GM18951 (cell line): Measurements from ENCODE around the gene C1QTNF7.

Experiments used
- POLR2A ChIP-seq: IDR thresholded peaks from 4 replicates; pipeline ENCODE4 v1.6.1; 2011; ENCODE audit warnings: mild to moderate bottlenecking; ENCODE audit not compliant: insufficient read length, insufficient read depth; ENCODE audit errors: extremely low read depth
- in situ Hi-C: fragments of 300-500 bp; cut with MboI; formaldehyde crosslinking; loops from one replicate; pipeline ENCODE4 v1.12.0; 2022; ENCODE audit warnings: low sequenced_read_pairs, mixed read lengths, inconsistent platforms; ENCODE audit not compliant: unreplicated experiment

Gene C1QTNF7

GRCh38 chr4:15482842-15483241 is 55.0 kb downstream of the C1QTNF7 start:
- in situ Hi-C loops: no loop called here
- TF ChIP-seq POLR2A: no peak

- no peak for TF ChIP-seq POLR2A
- in situ Hi-C loops: no loop called here
Measured at GRCh38 chr4:15488136-15488535, 60.3 kb downstream of the C1QTNF7 start.

GRCh38 chr4:15488658-15489470 is 61.0 kb downstream of the C1QTNF7 start:
- in situ Hi-C loops: no loop called here
- TF ChIP-seq POLR2A: no peak

GRCh38 chr4:15489551-15489950 is 61.7 kb downstream of the C1QTNF7 start:
- TF ChIP-seq POLR2A: no peak
- in situ Hi-C loops: no loop called here

GRCh38 chr4:15493411-15493810 is 65.6 kb downstream of the C1QTNF7 start:
- in situ Hi-C loops: no loop called here

GRCh38 chr4:15495621-15496020 is 67.8 kb downstream of the C1QTNF7 start:
- in situ Hi-C loops: no loop called here

More at GRCh38 chr4:15493411-15493810, 65.6 kb downstream of the C1QTNF7 start:
- no peak for TF ChIP-seq POLR2A

More at GRCh38 chr4:15495621-15496020, 67.8 kb downstream of the C1QTNF7 start:
- TF ChIP-seq POLR2A: no peak
